Measurements from ENCODE around the gene ADORA1.

Gene ADORA1

GRCh38 chr1:203158423-203158822 is 30.9 kb downstream of the ADORA1 start:
- no peak for DNase-seq (ENCODE audit: low spot score)
- in situ Hi-C loops (cut with MboI; ENCODE audit: low pct_unique_long_range_greater_than_20kb, low sequenced_read_pairs, unreplicated experiment): no loop called here
- no peak for TF ChIP-seq CTCF (IDR thresholded peaks at IDR 0.05; ENCODE audit: extremely low read depth, insufficient read depth, missing control alignments)

- in situ Hi-C loops (cut with MboI; ENCODE audit: low pct_unique_long_range_greater_than_20kb, low sequenced_read_pairs, unreplicated experiment): no loop called here
- no peak for DNase-seq (ENCODE audit: low spot score)
- TF ChIP-seq CTCF (IDR thresholded peaks at IDR 0.05; ENCODE audit: extremely low read depth, insufficient read depth, missing control alignments): no peak
Measured at GRCh38 chr1:203158960-203159665, 31.6 kb downstream of the ADORA1 start.

- no peak for DNase-seq (ENCODE audit: low spot score)
- in situ Hi-C loops (cut with MboI; ENCODE audit: low pct_unique_long_range_greater_than_20kb, low sequenced_read_pairs, unreplicated experiment): no loop called here
- TF ChIP-seq CTCF (IDR thresholded peaks at IDR 0.05; ENCODE audit: extremely low read depth, insufficient read depth, missing control alignments): no peak
Measured at GRCh38 chr1:203159844-203160243, 32.3 kb downstream of the ADORA1 start.

- no peak for DNase-seq (ENCODE audit: low spot score)
- no peak for TF ChIP-seq CTCF (IDR thresholded peaks at IDR 0.05; ENCODE audit: extremely low read depth, insufficient read depth, missing control alignments)
- in situ Hi-C loops (cut with MboI; ENCODE audit: low pct_unique_long_range_greater_than_20kb, low sequenced_read_pairs, unreplicated experiment): no loop called here
Measured at GRCh38 chr1:203161175-203161574, 33.6 kb downstream of the ADORA1 start.

- TF ChIP-seq CTCF (IDR thresholded peaks at IDR 0.05; ENCODE audit: extremely low read depth, insufficient read depth, missing control alignments): no peak
- in situ Hi-C loops (cut with MboI; ENCODE audit: low pct_unique_long_range_greater_than_20kb, low sequenced_read_pairs, unreplicated experiment): no loop called here
- no peak for DNase-seq (ENCODE audit: low spot score)
Measured at GRCh38 chr1:203161703-203162102, 34.2 kb downstream of the ADORA1 start.

- in situ Hi-C loops (cut with MboI; ENCODE audit: low pct_unique_long_range_greater_than_20kb, low sequenced_read_pairs, unreplicated experiment): no loop called here
Measured at GRCh38 chr1:203162403-203162802, 34.9 kb downstream of the ADORA1 start.

More at GRCh38 chr1:203162403-203162802, 34.9 kb downstream of the ADORA1 start:
- no peak for TF ChIP-seq CTCF (IDR thresholded peaks at IDR 0.05; ENCODE audit: extremely low read depth, insufficient read depth, missing control alignments)
- DNase-seq (ENCODE audit: low spot score): no peak

All from GM13977 (cell line).